Activated naive CD4-positive, alpha-beta T cell treated with anti-CD3 and anti-CD28 coated beads, Interleukin-2, amount 50 U/mL, for 24 hours (primary cell): Measurements from ENCODE around the gene PPFIA1.
A peak's percentile ranks its signal among the peaks of the same experiment; 100 is the strongest.
"Not testable (repeated sequence)": the region's sequence is repeated elsewhere in the genome, so short reads cannot be mapped to it uniquely, and the experiment has no call there.

Experiments
- H3K27ac Mint-ChIP-seq: one replicate; pipeline ENCODE4 v1.8.0; 2021; ENCODE audit warnings: mild to moderate bottlenecking, mixed read lengths
- H3K27me3 Mint-ChIP-seq: one replicate; pipeline ENCODE4 v1.8.0; 2021; ENCODE audit warnings: mixed read lengths
- H3K36me3 Mint-ChIP-seq: one replicate; pipeline ENCODE4 v1.8.0; 2021; ENCODE audit warnings: mixed read lengths
- H3K4me1 Mint-ChIP-seq: one replicate; pipeline ENCODE4 v1.8.0; 2021; ENCODE audit warnings: mixed read lengths
- H3K4me3 Mint-ChIP-seq: one replicate; pipeline ENCODE4 v1.8.0; 2021; ENCODE audit warnings: mild to moderate bottlenecking, mixed read lengths
- H3K9me3 Mint-ChIP-seq: one replicate; pipeline ENCODE4 v1.8.0; 2021; ENCODE audit warnings: mixed read lengths

The PPFIA1 gene

GRCh38 chr11:70244698-70245097, 25.8 kb upstream of the PPFIA1 start:
- H3K36me3 Mint-ChIP-seq, result no peaks in the 10 kb centered on the region
- H3K27me3 Mint-ChIP-seq, result peaks cover 3% of the 10 kb centered on the region
- H3K9me3 Mint-ChIP-seq, result no peaks in the 10 kb centered on the region
- H3K4me1 Mint-ChIP-seq, result no peaks in the 10 kb centered on the region
- no peak overlapping the region for H3K4me3 Mint-ChIP-seq
- no peak overlapping the region for H3K27ac Mint-ChIP-seq

- no peaks in the 10 kb centered on the region for H3K36me3 Mint-ChIP-seq
- H3K27me3 Mint-ChIP-seq, result peaks cover 3% of the 10 kb centered on the region
- no peaks in the 10 kb centered on the region for H3K4me1 Mint-ChIP-seq
- H3K9me3 Mint-ChIP-seq, result no peaks in the 10 kb centered on the region
- no peak overlapping the region for H3K4me3 Mint-ChIP-seq
- H3K27ac Mint-ChIP-seq, result no peak overlapping the region
Measured at GRCh38 chr11:70246196-70246595, 24.3 kb upstream of the PPFIA1 start.

GRCh38 chr11:70247042-70247709, 23.3 kb upstream of the PPFIA1 start:
- Mint-ChIP-seq H3K4me3 (no peak overlapping the region), H3K9me3 (no peaks in the 10 kb centered on the region), H3K27me3 (peaks cover 3% of the 10 kb centered on the region), H3K4me1 (no peaks in the 10 kb centered on the region), H3K36me3 (no peaks in the 10 kb centered on the region), H3K27ac (no peak overlapping the region)

- Mint-ChIP-seq H3K36me3 (no peaks in the 10 kb centered on the region), H3K27me3 (peaks cover 3% of the 10 kb centered on the region), H3K27ac (peak overlapping the region; percentile 35), H3K9me3 (no peaks in the 10 kb centered on the region), H3K4me3 (no peak overlapping the region), H3K4me1 (no peaks in the 10 kb centered on the region)
Measured at GRCh38 chr11:70247710-70248072, 22.8 kb upstream of the PPFIA1 start.

- H3K9me3 Mint-ChIP-seq, result no peaks in the 10 kb centered on the region
- no peaks in the 10 kb centered on the region for H3K27me3 Mint-ChIP-seq
- H3K36me3 Mint-ChIP-seq, result no peaks in the 10 kb centered on the region
- no peak overlapping the region for H3K4me3 Mint-ChIP-seq
- H3K4me1 Mint-ChIP-seq, result no peaks in the 10 kb centered on the region
- no peak overlapping the region for H3K27ac Mint-ChIP-seq
Measured at GRCh38 chr11:70250876-70251658, 19.4 kb upstream of the PPFIA1 start.

GRCh38 chr11:70251659-70252321, 18.7 kb upstream of the PPFIA1 start:
- H3K27me3 Mint-ChIP-seq, result no peaks in the 10 kb centered on the region
- H3K4me1 Mint-ChIP-seq, result no peaks in the 10 kb centered on the region
- H3K4me3 Mint-ChIP-seq, result no peak overlapping the region
- H3K9me3 Mint-ChIP-seq, result no peaks in the 10 kb centered on the region
- no peak overlapping the region for H3K27ac Mint-ChIP-seq
- no peaks in the 10 kb centered on the region for H3K36me3 Mint-ChIP-seq

GRCh38 chr11:70252844-70253243, 17.6 kb upstream of the PPFIA1 start:
- Mint-ChIP-seq H3K27ac (no peak overlapping the region), H3K4me1 (no peaks in the 10 kb centered on the region), H3K9me3 (no peaks in the 10 kb centered on the region), H3K36me3 (no peaks in the 10 kb centered on the region), H3K27me3 (no peaks in the 10 kb centered on the region), H3K4me3 (no peak overlapping the region)

GRCh38 chr11:70255477-70256116, 14.9 kb upstream of the PPFIA1 start:
- Mint-ChIP-seq H3K27me3 (no peaks in the 10 kb centered on the region), H3K4me3 (no peak overlapping the region), H3K4me1 (no peaks in the 10 kb centered on the region), H3K36me3 (no peaks in the 10 kb centered on the region), H3K9me3 (no peaks in the 10 kb centered on the region), H3K27ac (no peak overlapping the region)

GRCh38 chr11:70259077-70259476, 11.4 kb upstream of the PPFIA1 start:
- not testable (repeated sequence) for H3K27me3 Mint-ChIP-seq, H3K36me3 Mint-ChIP-seq, H3K4me1 Mint-ChIP-seq

GRCh38 chr11:70262951-70263350, 7.5 kb upstream of the PPFIA1 start:
- H3K4me1 Mint-ChIP-seq, result no peaks in the 10 kb centered on the region
- H3K27me3 Mint-ChIP-seq, result peaks cover 11% of the 10 kb centered on the region
- no peaks in the 10 kb centered on the region for H3K36me3 Mint-ChIP-seq
- H3K27ac Mint-ChIP-seq, result no peak overlapping the region
- no peak overlapping the region for H3K4me3 Mint-ChIP-seq
- no peaks in the 10 kb centered on the region for H3K9me3 Mint-ChIP-seq

More at GRCh38 chr11:70259077-70259476, 11.4 kb upstream of the PPFIA1 start:
- not testable (repeated sequence) for H3K27ac Mint-ChIP-seq, H3K4me3 Mint-ChIP-seq, H3K9me3 Mint-ChIP-seq

GRCh38 chr11:70263363-70263762, 7.1 kb upstream of the PPFIA1 start:
- H3K36me3 Mint-ChIP-seq, result no peaks in the 10 kb centered on the region
- H3K27me3 Mint-ChIP-seq, result peaks cover 11% of the 10 kb centered on the region
- H3K9me3 Mint-ChIP-seq, result no peaks in the 10 kb centered on the region
- no peaks in the 10 kb centered on the region for H3K4me1 Mint-ChIP-seq
- H3K4me3 Mint-ChIP-seq, result no peak overlapping the region
- H3K27ac Mint-ChIP-seq, result no peak overlapping the region

- no peak overlapping the region for H3K4me3 Mint-ChIP-seq
- H3K27me3 Mint-ChIP-seq, result peaks cover 11% of the 10 kb centered on the region
- H3K36me3 Mint-ChIP-seq, result no peaks in the 10 kb centered on the region
- no peaks in the 10 kb centered on the region for H3K9me3 Mint-ChIP-seq
- peaks cover 4% of the 10 kb centered on the region for H3K4me1 Mint-ChIP-seq
- H3K27ac Mint-ChIP-seq, result no peak overlapping the region
Measured at GRCh38 chr11:70265341-70265740, 5.1 kb upstream of the PPFIA1 start.

GRCh38 chr11:70267405-70267950, 3.0 kb upstream of the PPFIA1 start:
- H3K36me3 Mint-ChIP-seq, result no peaks in the 10 kb centered on the region
- H3K27me3 Mint-ChIP-seq, result peaks cover 11% of the 10 kb centered on the region
- H3K27ac Mint-ChIP-seq, result no peak overlapping the region
- no peaks in the 10 kb centered on the region for H3K9me3 Mint-ChIP-seq
- peaks cover 11% of the 10 kb centered on the region for H3K4me1 Mint-ChIP-seq
- H3K4me3 Mint-ChIP-seq, result no peak overlapping the region

GRCh38 chr11:70268526-70268925, 2.0 kb upstream of the PPFIA1 start:
- peaks cover 1% of the 10 kb centered on the region for H3K36me3 Mint-ChIP-seq
- no peak overlapping the region for H3K4me3 Mint-ChIP-seq
- no peaks in the 10 kb centered on the region for H3K9me3 Mint-ChIP-seq
- H3K4me1 Mint-ChIP-seq, result peaks cover 20% of the 10 kb centered on the region
- peaks cover 11% of the 10 kb centered on the region for H3K27me3 Mint-ChIP-seq
- H3K27ac Mint-ChIP-seq, result no peak overlapping the region

- H3K27me3 Mint-ChIP-seq, result peaks cover 3% of the 10 kb centered on the region
- peak overlapping the region; percentile 96 for H3K4me3 Mint-ChIP-seq
- peaks cover 15% of the 10 kb centered on the region for H3K36me3 Mint-ChIP-seq
- no peaks in the 10 kb centered on the region for H3K9me3 Mint-ChIP-seq
- H3K4me1 Mint-ChIP-seq, result peaks cover 43% of the 10 kb centered on the region
- H3K27ac Mint-ChIP-seq, result peak overlapping the region; percentile 88
Measured at GRCh38 chr11:70270877-70271648, 573 bp downstream of the PPFIA1 start.
